Measurements from ENCODE around the gene TP53. TPM values are rescaled to one million over a fixed set of nuclear protein-coding genes. Genes with fewer than 3 reads are reported as not detected.
A peak's percentile ranks its signal among the peaks of the same experiment; 100 is the strongest.

The TP53 gene
- total and polyA plus RNA-seq, 8 donors, result 50.9 to 90.4 (median 80.6) TPM

- Histone ChIP-seq H3K4me1 (peaks cover 0 to 20% of the 10 kb centered on the region in 2 donors), H3K27me3 (peaks cover 12 to 93% of the 10 kb centered on the region in 2 donors), H3K36me3 (no peaks in the 10 kb centered on the region), H3K27ac (no peak overlapping the region), H3K4me3 (peak overlapping the region; percentile 48 to 55), H3K9me3 (no peaks in the 10 kb centered on the region)
- peak; percentile 20 for ATAC-seq
- TF ChIP-seq, protein P1, sequence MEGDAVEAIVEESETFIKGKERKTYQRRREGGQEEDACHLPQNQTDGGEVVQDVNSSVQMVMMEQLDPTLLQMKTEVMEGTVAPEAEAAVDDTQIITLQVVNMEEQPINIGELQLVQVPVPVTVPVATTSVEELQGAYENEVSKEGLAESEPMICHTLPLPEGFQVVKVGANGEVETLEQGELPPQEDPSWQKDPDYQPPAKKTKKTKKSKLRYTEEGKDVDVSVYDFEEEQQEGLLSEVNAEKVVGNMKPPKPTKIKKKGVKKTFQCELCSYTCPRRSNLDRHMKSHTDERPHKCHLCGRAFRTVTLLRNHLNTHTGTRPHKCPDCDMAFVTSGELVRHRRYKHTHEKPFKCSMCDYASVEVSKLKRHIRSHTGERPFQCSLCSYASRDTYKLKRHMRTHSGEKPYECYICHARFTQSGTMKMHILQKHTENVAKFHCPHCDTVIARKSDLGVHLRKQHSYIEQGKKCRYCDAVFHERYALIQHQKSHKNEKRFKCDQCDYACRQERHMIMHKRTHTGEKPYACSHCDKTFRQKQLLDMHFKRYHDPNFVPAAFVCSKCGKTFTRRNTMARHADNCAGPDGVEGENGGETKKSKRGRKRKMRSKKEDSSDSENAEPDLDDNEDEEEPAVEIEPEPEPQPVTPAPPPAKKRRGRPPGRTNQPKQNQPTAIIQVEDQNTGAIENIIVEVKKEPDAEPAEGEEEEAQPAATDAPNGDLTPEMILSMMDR (IDR thresholded peaks at IDR 0.05), result no peak
- intact Hi-C loops (cut with DNase I), result no loop called here
- DNase-seq, result no peak
These were observed 28.9 kb upstream of the TP53 start for GRCh38 chr17:7715936-7716886.

GRCh38 chr17:7714721-7715594 is 27.7 kb upstream of the TP53 start:
- Histone ChIP-seq H3K27me3 (peaks cover 12 to 96% of the 10 kb centered on the region in 2 donors), H3K9me3 (no peaks in the 10 kb centered on the region), H3K4me3 (no peak overlapping the region), H3K27ac (no peak overlapping the region), H3K4me1 (peaks cover 0 to 24% of the 10 kb centered on the region in 2 donors), H3K36me3 (no peaks in the 10 kb centered on the region)
- TF ChIP-seq, protein P1 (IDR thresholded peaks at IDR 0.05), result no peak
- intact Hi-C loops (cut with DNase I), result no loop called here
- DNase-seq (no peak), ATAC-seq (no peak)

DNA sequence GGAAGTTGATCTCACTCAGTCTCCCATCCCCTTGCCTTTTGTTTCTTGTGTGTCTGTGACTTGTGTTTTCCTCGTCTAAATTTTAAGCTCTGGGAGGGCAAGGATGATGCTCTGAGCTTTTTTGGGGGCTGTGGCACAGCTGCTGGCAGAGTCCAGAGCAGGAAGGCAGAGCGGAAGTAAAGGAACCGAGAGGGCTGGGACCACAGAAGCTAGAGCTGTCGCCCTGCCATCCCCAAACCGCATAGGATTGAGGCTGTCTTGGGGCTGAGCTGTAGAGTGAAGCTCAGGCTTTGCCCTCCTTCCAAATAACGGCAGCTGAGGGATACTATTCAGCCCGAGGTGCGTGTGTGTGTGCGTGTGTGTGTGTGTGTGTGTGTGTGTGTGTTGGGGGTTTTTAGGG is 26.5 kb upstream of the TP53 start:
- ATAC-seq, result no peak
- DNase-seq, result no peak
- no peak overlapping the region for H3K4me3 ChIP-seq
- H3K9me3 ChIP-seq, result no peaks in the 10 kb centered on the region
- intact Hi-C loops (cut with DNase I), result no loop called here
- TF ChIP-seq, protein P1 (IDR thresholded peaks at IDR 0.05), result no peak
- no peaks in the 10 kb centered on the region for H3K36me3 ChIP-seq
- no peak overlapping the region for H3K27ac ChIP-seq
- peaks cover 5 to 88% of the 10 kb centered on the region in 2 donors for H3K27me3 ChIP-seq
- peaks cover 0 to 25% of the 10 kb centered on the region in 2 donors for H3K4me1 ChIP-seq

GRCh38 chr17:7712111-7712771 is 25.0 kb upstream of the TP53 start:
- H3K27ac ChIP-seq, result no peak overlapping the region
- ATAC-seq (no peak), DNase-seq (no peak)
- H3K4me3 ChIP-seq, result no peak overlapping the region
- no peaks in the 10 kb centered on the region for H3K9me3 ChIP-seq
- TF ChIP-seq, protein P1 (IDR thresholded peaks at IDR 0.05), result no peak
- H3K4me1 ChIP-seq, result peaks cover 0 to 15% of the 10 kb centered on the region in 2 donors
- no peaks in the 10 kb centered on the region for H3K36me3 ChIP-seq
- H3K27me3 ChIP-seq, result peaks cover 5 to 88% of the 10 kb centered on the region in 2 donors
- intact Hi-C loops (cut with DNase I), result no loop called here

Measured in left lung (tissue), 10 donors.